Caki2 (cell line): ENCODE measurements around the gene ARID5A. TPM values are rescaled to one million over a fixed set of nuclear protein-coding genes. Genes with fewer than 3 reads are reported as not detected.
A peak's percentile ranks its signal among the peaks of the same experiment; 100 is the strongest.

Experiments
- DNase-seq: peaks from one replicate; pipeline ENCODE4 v3.0.0-alpha.2; 2015; ENCODE audit warnings: low read depth
- in situ Hi-C: cut with HindIII; loops from 2 replicates; pipeline ENCODE4 v1.10.0; 2016; ENCODE audit warnings: low sequenced_read_pairs, low pct_unique_long_range_greater_than_20kb, mixed read lengths
- total RNA-seq: library from RNA; depleted of rRNA; stranded (reverse); fragments of >200 nt; shearing (Covaris generic); gene quantifications from 2 replicates; pipeline ENCODE4 v1.2.3, GENCODE V29; 2014; ENCODE audit warnings: low replicate concordance

ARID5A gene
- total RNA-seq, 1 experiment from 2014 or later, result 11.6 TPM

DNA sequence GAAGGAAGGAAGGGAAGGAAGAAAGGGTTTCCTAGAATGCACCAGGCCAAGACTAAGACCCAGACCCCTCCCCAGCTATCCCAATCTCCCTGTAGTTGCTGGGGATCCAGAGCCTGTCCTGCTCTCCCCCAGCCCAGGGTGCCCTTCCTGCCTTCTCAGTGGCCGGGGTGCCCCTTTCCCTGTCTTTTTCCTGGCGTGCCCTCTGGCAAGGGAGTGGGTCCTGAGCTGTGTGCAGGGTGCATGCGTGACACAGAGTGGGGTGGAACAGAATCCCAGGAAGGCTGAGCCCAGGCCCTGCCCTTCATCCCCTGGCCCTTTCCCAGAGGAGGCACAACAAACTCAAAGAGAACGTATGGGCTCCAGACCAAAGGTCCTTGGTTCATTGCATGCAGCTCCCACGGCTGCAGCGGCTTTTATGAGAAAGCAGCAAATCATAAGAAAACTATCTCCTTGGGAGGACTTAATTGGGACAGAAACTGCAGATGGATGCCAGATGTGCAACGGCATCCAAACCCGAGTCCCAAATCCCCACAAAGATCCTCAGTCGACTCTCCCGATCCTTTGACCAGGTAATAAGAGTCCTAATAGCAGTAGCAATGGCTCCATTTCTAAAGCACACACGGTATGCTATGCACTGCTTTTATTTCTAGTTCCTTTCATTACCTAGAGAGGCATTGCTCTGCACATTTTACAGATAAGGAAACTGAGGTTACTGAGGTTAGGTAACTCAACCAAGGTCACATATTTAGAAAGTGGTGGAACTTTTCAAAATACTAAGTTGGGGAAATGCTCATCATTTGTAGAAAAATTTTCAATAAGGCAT is 12.7 kb upstream of the ARID5A start:
- DNase-seq, result no peak
- in situ Hi-C loops, result no loop called here

DNA sequence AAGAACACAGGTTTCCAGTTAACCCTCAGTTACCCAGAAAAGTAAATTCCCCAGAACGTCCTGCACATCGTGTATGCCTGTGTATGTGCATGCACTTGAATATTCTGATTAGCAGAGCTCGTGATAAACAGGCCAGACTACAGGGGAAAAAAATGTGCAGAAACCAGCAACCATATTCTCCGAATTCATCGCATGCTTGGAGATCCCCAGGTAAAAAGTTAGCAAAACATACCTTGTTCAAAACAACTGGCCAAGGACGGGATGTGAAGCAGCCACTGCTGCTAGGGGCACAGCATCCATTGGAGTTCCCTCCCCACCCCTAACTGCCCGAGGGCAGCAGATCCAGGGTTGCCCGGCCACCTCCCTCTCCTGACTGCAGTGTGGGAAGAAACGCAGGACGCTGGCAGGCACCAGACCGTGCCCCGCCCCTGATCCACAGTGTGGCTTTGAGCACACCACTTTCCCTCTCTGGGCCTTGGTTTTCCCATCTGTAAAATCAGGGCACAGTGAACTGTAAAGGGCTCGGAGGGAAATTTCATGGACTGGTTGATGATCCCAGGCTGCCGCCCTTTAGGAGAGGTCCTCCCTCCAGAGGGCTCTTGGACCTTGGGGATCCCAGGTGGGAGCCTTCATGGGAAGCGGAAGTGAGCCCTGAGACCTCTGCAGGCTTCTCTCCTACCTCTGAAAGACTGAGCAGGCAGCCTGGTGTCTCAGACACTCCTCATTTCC is 11.9 kb upstream of the ARID5A start:
- in situ Hi-C loops, result no loop called here

DNA sequence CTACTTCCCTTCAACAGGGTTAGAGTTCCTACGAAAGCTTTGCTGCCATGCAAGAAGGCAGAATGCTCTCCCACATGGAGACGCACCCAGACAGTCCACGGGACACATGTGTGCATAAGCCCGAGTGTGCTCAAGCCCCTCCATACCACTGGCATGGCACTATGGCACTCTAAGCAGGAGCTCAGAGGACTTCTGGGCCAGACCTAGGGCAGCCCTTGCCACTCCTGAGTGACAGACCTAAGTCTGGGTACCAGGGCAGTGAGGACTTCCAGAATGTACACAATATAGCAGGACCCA is 11.4 kb upstream of the ARID5A start:
- no peak for DNase-seq
- in situ Hi-C loops, result no loop called here

More for the DNA sequence above, 11.9 kb upstream of the ARID5A start:
- no peak for DNase-seq

DNA sequence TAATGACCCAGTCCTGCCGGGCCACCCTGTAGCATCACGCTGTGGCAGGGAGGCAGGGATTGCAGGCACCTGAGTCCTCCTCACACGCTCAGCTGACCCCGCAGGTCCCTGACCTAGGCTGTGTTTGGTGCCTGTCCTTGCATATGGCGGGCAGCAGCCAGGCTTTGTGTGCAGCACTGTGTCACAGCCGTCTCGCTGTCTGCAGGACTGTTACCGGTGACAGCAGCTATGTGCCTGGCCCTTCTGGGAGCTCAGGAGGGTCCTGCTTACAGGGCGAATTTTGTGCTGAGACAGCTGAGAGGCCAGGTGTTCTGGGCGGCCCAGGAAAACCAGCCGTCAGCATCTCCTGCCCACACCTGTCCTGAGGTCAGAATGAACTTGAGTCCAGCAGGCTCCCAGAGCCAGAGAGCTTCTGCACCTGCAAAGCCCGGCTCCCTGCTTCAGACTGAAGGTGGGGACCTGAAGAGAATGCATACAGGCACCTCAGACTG is 10.4 kb upstream of the ARID5A start:
- no peak for DNase-seq
- in situ Hi-C loops, result no loop called here

DNA sequence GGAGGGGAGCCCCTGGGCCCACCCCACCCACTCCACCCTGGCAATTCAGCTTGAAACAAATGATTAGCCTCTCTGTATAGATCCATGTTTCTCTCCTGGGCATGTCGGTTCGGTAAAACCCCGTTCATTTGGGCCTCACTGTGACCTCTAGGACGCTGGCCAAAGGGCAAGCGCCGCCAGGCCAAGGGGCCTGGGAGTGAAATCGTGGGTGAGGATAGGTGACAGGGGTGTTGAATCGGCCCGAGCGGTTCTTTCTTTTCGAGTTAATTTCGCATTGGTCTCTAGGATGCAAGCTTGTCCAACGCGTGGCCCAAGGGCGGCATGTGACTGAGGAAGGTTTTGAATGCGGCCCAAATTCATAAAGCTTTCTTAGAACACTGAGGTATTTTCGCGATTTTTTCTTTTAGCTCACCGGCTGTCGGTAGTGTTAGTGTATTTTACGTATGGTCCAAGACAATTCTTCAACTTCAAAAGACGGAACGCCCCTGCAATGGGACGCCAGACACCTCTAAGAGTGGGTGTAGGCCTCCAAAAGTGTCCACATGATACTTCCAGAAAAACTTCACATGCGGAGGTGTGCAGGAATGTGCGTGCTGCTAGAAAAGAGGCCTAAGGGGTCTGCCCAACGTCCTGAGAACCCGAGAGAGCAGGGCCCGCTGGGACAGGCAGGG is 9.8 kb upstream of the ARID5A start:
- in situ Hi-C loops, result no loop called here

DNA sequence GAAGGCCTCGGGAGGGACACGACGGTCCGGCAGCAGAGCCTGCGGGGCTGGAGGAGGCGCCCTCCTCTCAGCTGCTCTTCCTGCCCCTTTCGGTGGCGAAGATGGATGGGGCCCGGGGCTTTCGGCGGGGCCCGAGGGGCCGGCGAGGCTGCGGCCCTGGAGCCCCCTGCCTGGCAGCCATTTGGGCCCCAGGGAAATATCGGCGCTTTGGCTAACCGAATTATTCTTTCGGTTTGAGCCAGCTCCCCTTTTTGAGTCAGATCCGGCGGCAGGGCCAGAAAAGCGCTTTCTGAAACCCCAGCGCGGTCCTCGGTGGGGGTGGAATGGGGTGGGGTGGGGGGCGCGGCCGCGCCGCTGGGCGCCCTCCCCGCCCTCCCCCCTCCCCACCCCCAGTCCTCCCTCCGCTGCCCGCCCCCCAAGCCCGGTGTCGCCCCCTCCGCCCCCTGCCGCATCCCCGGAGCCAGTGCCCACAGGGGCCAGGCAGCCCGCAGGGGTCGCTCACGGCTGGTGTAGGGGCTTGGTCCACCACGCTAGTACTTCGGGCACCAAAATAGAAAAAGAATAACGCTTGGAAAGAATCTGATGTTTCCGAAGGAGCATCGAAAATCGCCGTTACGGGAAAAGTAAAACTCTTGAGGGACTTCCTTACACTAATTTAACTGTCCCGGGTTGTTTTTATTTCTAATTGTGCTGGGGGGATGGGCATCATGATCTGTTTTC is 9.1 kb upstream of the ARID5A start:
- in situ Hi-C loops, result no loop called here
- DNase-seq, result no peak

More for the DNA sequence above, 9.8 kb upstream of the ARID5A start:
- DNase-seq, result no peak

DNA sequence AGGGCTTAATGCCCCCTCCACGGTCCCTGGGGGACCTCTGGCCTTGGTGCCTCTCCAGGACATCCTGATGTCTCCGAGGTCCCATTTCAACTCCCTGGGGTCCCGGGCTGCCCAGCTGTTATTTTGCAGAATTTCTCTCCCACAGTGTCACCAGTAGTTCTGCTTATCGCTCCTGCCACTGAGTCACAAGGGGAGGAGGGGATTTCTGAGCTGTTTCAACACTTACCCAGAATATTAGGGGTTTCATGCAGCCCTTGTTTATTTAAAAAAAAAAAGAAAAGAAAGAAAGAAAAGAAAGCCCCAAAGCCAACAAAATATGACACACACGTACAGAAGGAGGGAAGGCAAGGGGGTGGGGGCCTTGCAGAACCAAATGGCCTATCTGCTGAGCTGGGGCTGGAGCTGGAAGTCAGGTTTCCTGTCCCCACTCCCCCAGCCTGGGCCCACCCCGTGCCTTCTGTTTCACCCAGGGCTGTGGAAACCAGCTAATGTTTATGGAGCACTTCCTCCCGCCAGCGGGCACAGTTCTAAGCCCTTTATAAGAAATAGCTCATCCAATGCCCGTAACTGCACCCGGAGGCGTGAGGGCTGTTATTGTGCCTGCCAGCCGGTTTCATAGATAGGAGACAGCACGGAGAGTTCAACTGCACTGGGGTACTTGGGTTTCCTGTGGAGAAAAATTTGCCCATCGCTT is 8.4 kb upstream of the ARID5A start:
- in situ Hi-C loops, result no loop called here
- no peak for DNase-seq

DNA sequence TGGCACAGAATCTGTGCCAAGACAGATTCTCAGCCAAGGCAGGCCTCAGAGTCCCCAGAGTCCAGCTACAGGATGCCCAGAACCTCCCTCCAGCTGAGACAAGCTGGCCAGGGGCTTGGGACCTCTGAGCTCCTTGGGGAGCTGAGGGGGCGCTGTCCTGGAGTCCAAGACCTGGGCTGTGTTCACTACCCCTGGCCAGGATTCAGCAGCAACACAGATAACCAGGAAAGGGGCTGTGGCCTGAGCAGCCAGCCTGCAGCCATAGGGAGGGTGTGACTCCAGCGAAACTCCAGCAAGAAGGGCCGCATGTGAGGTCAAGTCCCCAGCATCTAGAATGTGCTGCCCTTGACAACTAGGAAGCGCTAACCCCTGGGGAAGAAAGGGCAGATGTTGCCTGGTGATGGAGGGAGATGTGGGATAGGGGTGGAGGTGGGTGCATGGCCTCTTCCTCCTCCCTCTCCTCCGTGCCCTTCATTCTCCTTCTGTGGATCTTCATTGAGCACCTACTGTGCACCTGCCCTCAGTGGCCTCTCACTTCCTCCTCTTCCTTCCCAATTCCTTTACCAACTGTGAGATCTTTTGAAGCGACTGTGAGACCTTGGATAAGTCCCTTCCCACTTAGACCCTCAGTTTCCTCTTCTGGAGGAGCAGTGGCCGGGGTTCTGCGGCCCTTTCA is 7.7 kb upstream of the ARID5A start:
- in situ Hi-C loops, result no loop called here
- no peak for DNase-seq

DNA sequence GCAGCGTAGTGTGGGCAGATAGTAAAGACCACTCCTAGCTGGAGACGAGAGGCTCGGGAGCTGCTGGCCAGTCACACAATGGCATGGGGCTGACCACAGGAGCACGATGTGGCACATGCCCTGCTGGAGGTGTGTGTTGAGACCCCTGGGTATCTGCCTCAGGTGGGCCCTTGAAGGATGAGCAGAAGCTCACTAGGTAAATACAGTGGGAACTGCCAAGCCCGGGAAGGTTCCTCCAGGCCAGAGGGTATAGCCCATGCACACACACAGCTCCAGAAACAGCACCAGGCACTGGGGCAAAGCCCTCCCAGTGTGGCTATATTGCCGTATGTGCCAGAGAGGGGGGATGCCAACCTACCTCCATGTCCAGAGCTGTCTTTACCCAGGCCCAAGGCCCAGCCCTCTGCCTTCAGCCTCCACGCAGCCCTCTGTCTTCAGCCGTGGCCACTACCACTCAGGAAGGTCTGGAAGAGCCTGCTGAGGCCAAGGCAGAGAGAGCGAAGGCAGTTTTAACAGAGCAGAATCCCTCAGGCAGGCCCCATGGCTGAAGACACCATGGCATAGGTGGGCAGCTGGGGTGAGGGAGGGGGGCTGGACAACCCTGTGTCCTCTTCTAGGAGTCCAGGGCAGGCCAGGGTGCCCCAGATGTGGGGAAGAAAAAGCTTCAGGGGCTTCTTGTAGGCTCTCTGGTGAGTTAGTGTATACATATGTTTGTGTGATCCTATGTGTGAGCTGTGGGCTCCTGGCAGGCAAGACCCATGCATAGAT is 7.0 kb upstream of the ARID5A start:
- in situ Hi-C loops, result no loop called here
- DNase-seq, result no peak

DNA sequence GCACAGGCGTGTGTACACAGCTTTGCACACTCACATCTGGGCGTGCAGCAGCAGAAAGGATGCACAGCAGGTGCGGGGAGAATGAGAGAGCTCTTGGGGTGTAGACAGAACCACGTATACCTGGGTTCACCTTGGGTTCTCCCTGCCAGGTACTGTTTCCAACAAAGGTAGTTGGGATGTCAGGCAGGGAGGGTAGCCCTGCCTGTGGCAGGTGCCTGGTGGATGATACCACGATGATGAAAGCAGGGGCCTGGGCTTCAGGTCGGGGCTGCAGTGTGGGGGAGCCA is 6.5 kb upstream of the ARID5A start:
- no peak for DNase-seq
- in situ Hi-C loops, result no loop called here

DNA sequence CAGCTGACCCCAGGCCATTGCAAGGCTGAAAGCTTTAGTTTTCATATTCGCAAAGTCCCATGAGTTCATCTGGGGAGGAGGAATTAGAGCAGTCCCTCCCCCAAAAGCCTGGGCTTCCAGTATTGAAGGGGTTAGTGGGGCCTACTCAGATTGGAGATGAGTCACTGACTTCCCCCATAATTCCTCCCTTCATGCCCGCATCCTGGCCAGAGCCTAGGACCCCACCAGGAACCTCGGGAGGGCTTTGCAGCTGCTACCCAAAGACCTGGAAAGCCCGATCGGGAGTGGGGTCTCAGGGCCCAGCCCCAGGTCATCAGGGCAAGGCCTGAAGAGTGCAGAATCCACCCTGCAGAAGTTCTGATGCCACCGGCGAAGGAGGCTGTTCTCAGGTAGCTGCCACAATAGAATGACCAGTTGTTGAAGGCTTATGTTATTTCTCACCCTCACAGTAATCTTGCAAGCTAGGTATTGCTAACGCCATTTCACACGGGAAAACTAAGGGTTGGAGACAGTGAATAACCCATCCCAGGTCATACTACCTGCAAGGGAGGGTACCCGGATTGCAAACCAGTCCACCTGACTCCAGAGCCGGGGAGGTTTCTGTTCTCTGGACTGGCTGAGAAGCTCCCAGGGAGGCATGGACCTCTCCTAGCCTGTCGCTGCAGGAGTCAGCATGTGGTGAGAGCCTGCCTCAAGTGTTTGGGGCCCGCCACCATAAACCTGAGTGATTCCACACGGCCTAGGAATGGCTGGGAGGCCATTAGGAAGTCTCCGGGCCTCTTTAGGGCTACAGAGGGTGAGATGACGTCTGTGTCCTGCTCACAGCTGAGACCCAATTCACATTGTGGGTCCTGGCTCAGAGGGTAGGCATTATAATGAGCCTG is 5.8 kb upstream of the ARID5A start:
- in situ Hi-C loops, result no loop called here
- no peak for DNase-seq

DNA sequence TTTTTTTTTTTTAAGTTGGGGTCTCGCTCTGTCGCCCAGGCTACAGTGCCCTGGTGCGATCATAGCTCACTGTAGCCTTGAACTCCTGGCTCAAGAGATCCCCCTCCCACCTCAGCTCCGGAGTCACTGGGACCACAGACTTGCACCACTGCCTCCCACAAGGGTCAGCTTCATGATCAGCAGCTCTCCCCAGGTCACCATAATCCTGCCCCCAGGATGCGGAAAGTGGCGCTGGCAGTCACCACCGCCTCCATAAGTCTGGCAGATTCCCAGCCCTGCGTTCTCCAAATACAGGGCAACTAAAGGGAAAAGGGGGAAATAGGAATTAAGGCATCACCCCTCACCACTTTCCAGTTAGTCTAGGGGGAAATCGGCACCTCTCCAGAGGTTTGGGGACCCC is 5.2 kb upstream of the ARID5A start:
- no peak for DNase-seq
- in situ Hi-C loops, result no loop called here

DNA sequence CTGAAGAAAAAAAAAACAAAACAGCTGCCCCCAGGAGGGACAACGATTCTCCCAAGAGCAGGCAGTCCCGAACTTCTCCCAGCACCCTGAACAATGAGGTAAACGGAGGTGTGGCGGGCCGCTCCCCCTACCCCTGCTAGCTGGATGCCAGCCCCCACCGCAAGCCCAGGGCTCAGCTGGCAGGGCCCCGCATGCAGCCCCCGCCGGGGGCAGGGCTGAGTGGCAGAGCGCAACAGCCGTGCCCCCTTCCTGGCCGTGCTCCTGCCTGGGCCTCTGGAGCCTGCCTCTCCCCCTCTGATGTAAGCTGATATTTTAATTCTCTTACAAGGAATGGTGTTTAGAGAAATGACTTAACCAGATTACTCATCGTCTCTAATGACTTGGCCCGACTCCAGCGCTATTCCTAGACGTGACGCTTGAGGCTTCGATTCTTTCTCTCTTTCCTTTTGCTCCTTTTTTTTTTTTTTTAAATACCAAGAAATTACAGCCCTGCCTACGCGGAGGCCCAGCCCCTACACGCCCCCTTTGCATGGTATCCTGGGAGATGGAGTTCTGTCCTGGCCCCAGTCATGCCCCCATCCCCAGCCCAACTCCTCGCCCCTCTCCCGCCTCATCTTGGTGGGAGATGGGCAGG is 4.6 kb upstream of the ARID5A start:
- in situ Hi-C loops, result no loop called here
- DNase-seq, result peak; percentile 99

DNA sequence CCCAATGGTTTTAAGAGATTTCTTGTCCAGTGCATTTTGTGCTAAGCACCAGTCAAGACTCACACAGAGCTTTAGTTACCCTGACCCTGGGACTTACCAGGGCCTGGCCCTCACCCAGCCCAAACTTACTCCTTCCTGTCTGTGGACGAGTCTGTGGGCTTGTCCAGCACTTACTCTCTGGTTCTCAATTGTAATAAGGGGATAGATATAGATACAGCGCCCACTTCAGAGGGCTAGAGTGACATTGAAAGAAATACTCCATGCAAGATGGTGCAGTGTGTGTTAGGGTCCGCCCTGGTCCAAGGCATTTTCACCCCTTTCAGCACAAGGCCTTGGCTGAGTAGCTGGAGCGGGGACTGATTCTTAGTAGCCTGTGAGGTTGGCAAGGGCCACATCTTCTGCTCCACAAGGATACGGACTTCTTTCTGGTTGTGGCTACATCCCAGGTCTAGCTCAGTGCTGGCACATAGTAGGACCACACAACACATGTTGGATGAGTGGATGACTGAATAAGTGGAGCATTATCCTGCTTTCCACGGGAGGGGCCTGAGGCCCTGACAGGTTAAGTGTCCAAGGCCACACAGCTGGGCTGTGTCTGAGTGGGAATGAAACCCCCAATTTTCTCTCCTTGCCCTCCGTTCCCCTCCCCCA is 3.8 kb upstream of the ARID5A start:
- in situ Hi-C loops, result no loop called here
- DNase-seq, result no peak

DNA sequence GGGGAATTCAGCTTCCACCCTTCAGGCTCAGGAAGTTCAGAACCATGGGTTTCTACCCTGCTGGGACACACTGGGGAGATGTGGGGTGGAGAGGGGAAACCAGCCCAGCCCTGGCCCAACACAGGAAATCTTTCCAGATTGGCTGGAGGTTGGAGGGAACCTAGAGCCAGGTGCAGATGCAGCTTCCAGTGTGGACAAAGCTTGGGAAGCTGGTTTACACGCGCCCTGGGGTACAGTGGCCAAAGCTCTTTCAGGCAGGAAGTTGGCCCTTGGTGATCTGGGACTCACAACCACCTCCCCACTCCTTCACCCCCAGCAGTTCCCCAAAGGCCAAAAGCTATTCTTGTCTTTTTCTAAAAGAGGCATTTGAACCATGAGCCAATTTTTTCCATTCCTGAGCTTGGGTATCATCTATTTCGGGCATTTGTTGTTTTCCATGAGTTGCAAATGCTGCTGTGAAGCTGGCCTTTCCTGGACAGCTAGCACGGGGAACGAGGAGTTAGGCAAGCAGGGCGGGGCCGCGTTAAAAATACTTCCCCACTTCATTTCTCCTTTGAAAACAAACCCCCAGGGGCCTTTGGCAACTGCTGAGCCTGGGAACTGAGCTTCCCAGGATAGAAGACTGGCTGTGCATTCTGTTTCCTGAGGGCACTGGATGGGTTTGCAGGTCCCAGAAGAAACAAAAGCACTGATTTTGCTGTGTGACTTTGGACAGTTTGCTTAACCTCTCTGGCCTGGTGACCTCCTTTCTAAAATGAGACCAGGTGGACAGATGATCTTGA is 3.1 kb upstream of the ARID5A start:
- in situ Hi-C loops, result no loop called here
- no peak for DNase-seq
